GM23248 (cell line): ENCODE measurements around the gene DBF4B. TPM values are rescaled to one million over a fixed set of nuclear protein-coding genes. Genes with fewer than 3 reads are reported as not detected.
"Not testable (repeated sequence)": the region's sequence is repeated elsewhere in the genome, so short reads cannot be mapped to it uniquely, and the experiment has no call there.

Experiments used
- DNase-seq: peaks from one replicate; pipeline ENCODE4 v3.0.0-alpha.2; 2015
- H2AFZ ChIP-seq: fragments of 200-600 bp; sonication (generic); 2 replicates; pipeline ENCODE4 v1.6.1; 2016; ENCODE audit warnings: antibody characterized with exemption
- H3F3A ChIP-seq: fragments of 200-600 bp; sonication (generic); 2 replicates; pipeline ENCODE4 v1.6.1; 2016; ENCODE audit warnings: mild to moderate bottlenecking, antibody characterized with exemption, mixed run types; ENCODE audit not compliant: insufficient read depth
- H3K27ac ChIP-seq: fragments of 200-600 bp; sonication (generic); 2 replicates; pipeline ENCODE4 v1.5.1; 2016; ENCODE audit warnings: mild to moderate bottlenecking
- H3K27me3 ChIP-seq: fragments of 200-600 bp; sonication (generic); replicated peaks from 2 replicates; pipeline ENCODE4 v1.6.1; 2016; ENCODE audit warnings: mild to moderate bottlenecking; ENCODE audit not compliant: insufficient read depth
- H3K36me3 ChIP-seq: fragments of 200-600 bp; sonication (generic); 2 replicates; pipeline ENCODE4 v1.6.1; 2016; ENCODE audit warnings: low read depth, mild to moderate bottlenecking
- H3K4me1 ChIP-seq: fragments of 200-600 bp; sonication (generic); 2 replicates; pipeline ENCODE4 v1.6.1; 2016; ENCODE audit warnings: mild to moderate bottlenecking; ENCODE audit not compliant: insufficient read depth
- H3K4me2 ChIP-seq: fragments of 200-600 bp; sonication (generic); one replicate; pipeline ENCODE4 v1.6.1; 2016; ENCODE audit warnings: mild to moderate bottlenecking; ENCODE audit not compliant: unreplicated experiment
- H3K4me3 ChIP-seq: fragments of 200-600 bp; sonication (generic); 2 replicates; pipeline ENCODE4 v1.5.1; 2016; ENCODE audit warnings: mild to moderate bottlenecking
- H3K79me2 ChIP-seq: fragments of 200-600 bp; sonication (generic); 2 replicates; pipeline ENCODE4 v1.6.1; 2016; ENCODE audit warnings: mild to moderate bottlenecking; ENCODE audit not compliant: insufficient read depth
- H3K9ac ChIP-seq: fragments of 200-600 bp; sonication (generic); 2 replicates; pipeline ENCODE4 v1.6.1; 2016; ENCODE audit warnings: mild to moderate bottlenecking
- H3K9me2 ChIP-seq: fragments of 200-600 bp; sonication (generic); 2 replicates; pipeline ENCODE4 v1.6.1; 2016; ENCODE audit warnings: mixed run types, mild to moderate bottlenecking, moderate library complexity; ENCODE audit not compliant: insufficient read depth
- H3K9me3 ChIP-seq: fragments of 200-600 bp; sonication (generic); one replicate; pipeline ENCODE4 v1.6.1; 2017; ENCODE audit warnings: low read depth
- H4K20me1 ChIP-seq: fragments of 200-600 bp; sonication (generic); 2 replicates; pipeline ENCODE4 v1.6.0; 2016; ENCODE audit not compliant: insufficient read depth
- EZH2 ChIP-seq: fragments of 200-600 bp; sonication (generic); IDR thresholded peaks from 2 replicates; pipeline ENCODE4 v1.6.1; 2018; ENCODE audit warnings: antibody characterized with exemption, mild to moderate bottlenecking; ENCODE audit not compliant: insufficient read depth, poor library complexity, severe bottlenecking
- EZH2phosphoT487 ChIP-seq: fragments of 200-600 bp; sonication (generic); IDR thresholded peaks from 2 replicates; pipeline ENCODE4 v1.6.1; 2018; ENCODE audit warnings: antibody characterized with exemption, moderate library complexity, mild to moderate bottlenecking, low read depth; ENCODE audit not compliant: insufficient read depth
- WGBS, 2 experiments: methylation state at CpG; one replicate each; pipeline ENCODE4 v1.1.6; 2015 to 2017; ENCODE audit warnings: low lambda C conversion rate in 2 of 2, low coverage in 1 of 2; ENCODE audit errors: missing lambda C conversion rate in 2 of 2; 5-methylcytosine and 5-hydroxymethylcytosine counted together
- in situ Hi-C: fragments of 300-500 bp; cut with MboI; formaldehyde crosslinking; loops from 2 replicates; pipeline ENCODE4 v1.15.0; 2020
- polyA plus RNA-seq: library from polyadenylated mRNA; unstranded; fragments of >200 nt; fragmentation: Nextera tagmentation; extraction: Ambion mirVana; gene quantifications from 2 replicates; pipeline ENCODE4 v1.2.1, GENCODE V29; 2016
- total RNA-seq: library from RNA; depleted of rRNA; stranded (reverse); fragments of >200 nt; shearing (Covaris generic); gene quantifications from 2 replicates; pipeline ENCODE4 v1.2.3, GENCODE V29; 2014

The DBF4B gene
- total and polyA plus RNA-seq, 2 experiments from 2014 or later: 3.2 to 6.5 TPM

DNA sequence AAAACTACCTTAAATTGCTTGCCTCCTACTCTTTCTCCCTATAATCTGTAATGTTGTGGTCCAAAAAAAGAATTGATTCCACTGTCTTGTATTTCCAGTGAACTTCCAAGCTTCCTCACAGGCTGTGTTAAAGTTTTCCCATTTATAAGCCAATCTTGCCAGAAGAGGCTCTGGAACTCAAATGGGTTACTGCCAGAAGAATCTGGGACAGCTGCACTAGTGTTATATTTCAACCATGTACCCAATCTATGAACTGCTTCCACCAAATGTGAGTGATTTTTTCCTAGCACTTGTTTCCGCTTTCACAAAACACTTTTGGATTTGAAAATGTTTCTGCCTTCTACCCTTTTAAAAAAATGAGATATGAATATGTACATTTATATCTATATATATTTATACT, 20.7 kb upstream of the DBF4B start:
- no peak overlapping the region for H2AFZ ChIP-seq
- H3K79me2 ChIP-seq: peaks cover 57% of the 10 kb centered on the region
- no peaks in the 10 kb centered on the region for H3F3A ChIP-seq
- no peaks in the 10 kb centered on the region for H3K9me2 ChIP-seq
- WGBS, 2 experiments: 44% methylated on average over 1 of the region's 1 CpG
- no peak overlapping the region for H3K4me3 ChIP-seq
- no peak overlapping the region for H3K4me2 ChIP-seq
- H3K4me1 ChIP-seq: peaks cover 14% of the 10 kb centered on the region
- no peaks in the 10 kb centered on the region; the same call in 1 of the 2 replicates for H3K36me3 ChIP-seq
- no peaks in the 10 kb centered on the region for H4K20me1 ChIP-seq
- DNase-seq: no peak
- no peak overlapping the region for H3K9ac ChIP-seq
- in situ Hi-C loops: no loop called here
- TF ChIP-seq EZH2phosphoT487: no peak
- H3K9me3 ChIP-seq: no peaks in the 10 kb centered on the region
- H3K27ac ChIP-seq: no peak overlapping the region
- no peaks in the 10 kb centered on the region for H3K27me3 ChIP-seq

GRCh38 chr17:44688200-44688599, 20.3 kb upstream of the DBF4B start:
- Histone ChIP-seq H3K9ac (peak overlapping the region; percentile 91; the same call in 1 of the 2 replicates), H3K4me2 (peak overlapping the region; percentile 84), H4K20me1 (no peaks in the 10 kb centered on the region), H3K4me3 (peak overlapping the region; percentile 98), H3K27me3 (no peaks in the 10 kb centered on the region), H3K36me3 (no peaks in the 10 kb centered on the region; the same call in 1 of the 2 replicates), H3K79me2 (peaks cover 57% of the 10 kb centered on the region), H3K4me1 (peaks cover 14% of the 10 kb centered on the region), H3F3A (no peaks in the 10 kb centered on the region), H3K27ac (no peak overlapping the region), H2AFZ (no peak overlapping the region), H3K9me3 (no peaks in the 10 kb centered on the region), H3K9me2 (no peaks in the 10 kb centered on the region)
- WGBS, 2 experiments: 50 to 53% methylated on average over 2 of the region's 2 CpGs
- TF ChIP-seq EZH2 (no peak), EZH2phosphoT487 (no peak)
- DNase-seq: no peak
- in situ Hi-C loops: no loop called here

GRCh38 chr17:44688675-44689476, 19.6 kb upstream of the DBF4B start:
- Histone ChIP-seq H3K9ac (peak overlapping the region; percentile 91), H3K4me1 (peaks cover 14% of the 10 kb centered on the region), H3K9me3 (no peaks in the 10 kb centered on the region), H3K9me2 (no peaks in the 10 kb centered on the region), H3K36me3 (no peaks in the 10 kb centered on the region), H3K4me3 (peak overlapping the region; percentile 98), H3K27me3 (no peaks in the 10 kb centered on the region), H3K79me2 (peaks cover 57% of the 10 kb centered on the region), H4K20me1 (no peaks in the 10 kb centered on the region), H3K27ac (peak overlapping the region; percentile 85), H3F3A (no peaks in the 10 kb centered on the region), H2AFZ (peak overlapping the region; percentile 98), H3K4me2 (peak overlapping the region; percentile 84)
- DNase-seq: peak; percentile 29
- no peak for TF ChIP-seq EZH2phosphoT487
- 1 to 3% methylated on average over 13 of the region's 13 CpGs for WGBS, 2 experiments
- in situ Hi-C loops: no loop called here

DNA sequence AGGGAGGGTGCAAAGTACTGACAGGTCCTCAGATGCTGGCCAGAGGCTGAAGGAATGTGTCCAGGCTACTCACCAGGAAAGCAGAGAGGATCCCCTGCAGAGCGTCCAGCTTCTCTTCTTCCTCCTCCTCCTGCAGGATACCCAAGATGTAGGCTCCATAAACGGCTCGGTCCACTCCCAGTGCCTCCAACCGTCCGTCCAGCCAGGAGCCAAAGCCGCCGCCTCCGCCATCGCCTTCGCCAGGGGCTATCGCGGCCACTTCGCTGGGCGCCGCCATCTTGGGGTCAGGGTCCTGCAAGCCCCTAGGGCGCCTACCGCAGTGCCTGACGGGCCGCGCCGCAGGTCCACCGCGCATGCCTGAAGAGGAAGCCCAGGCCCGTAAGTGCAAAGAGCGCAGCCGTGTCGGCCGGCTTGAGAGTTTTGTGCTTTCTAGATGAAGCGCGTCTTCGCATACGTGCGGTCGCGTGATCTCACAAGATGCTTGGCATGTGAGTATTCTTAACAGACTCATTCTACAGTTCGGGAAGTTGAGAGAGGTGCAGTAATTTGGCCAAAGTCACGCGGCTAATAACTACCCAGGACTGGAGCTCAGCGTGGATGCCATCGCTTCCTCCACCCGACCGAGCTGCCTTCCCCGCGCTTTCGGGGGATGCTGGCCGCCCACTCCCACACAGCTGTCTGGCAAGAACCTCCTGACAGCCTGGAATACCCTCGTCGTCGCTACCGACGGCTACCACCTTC, 18.8 kb upstream of the DBF4B start, which contains the start of gene CCDC43:
Gene CCDC43 (minus strand): TSS at position 300 of the 741 bp plus-strand sequence. CDS start 23 bp downstream, at position 277.
- 1% methylated on average over 51 of the region's 51 CpGs for WGBS, 2 experiments

GRCh38 chr17:44690746-44691306, 17.6 kb upstream of the DBF4B start:
- Histone ChIP-seq H3K27ac (peak overlapping the region; percentile 85; the same call in 1 of the 2 replicates), H2AFZ (peak overlapping the region; percentile 98; the same call in 1 of the 2 replicates), H3K79me2 (peaks cover 46% of the 10 kb centered on the region), H3K4me2 (peak overlapping the region; percentile 90), H3K4me1 (peaks cover 14% of the 10 kb centered on the region), H3K4me3 (peak overlapping the region; percentile 98)
- H3K9ac ChIP-seq, H3K9me3 ChIP-seq, H3K27me3 ChIP-seq, H3F3A ChIP-seq, H4K20me1 ChIP-seq, H3K36me3 ChIP-seq, in situ Hi-C loops, H3K9me2 ChIP-seq: not testable (repeated sequence)
- DNase-seq: peak; percentile 41
- WGBS, 2 experiments: 82 to 87% methylated on average over 21 of the region's 21 CpGs

More for the DNA sequence above, 18.8 kb upstream of the DBF4B start, which contains the start of gene CCDC43:
- H3K4me3 ChIP-seq: peak within 1 kb of the TSS; percentile 98
- in situ Hi-C loops: no loop called here
- H3K27ac ChIP-seq: peak within 1 kb of the TSS; percentile 85
- peak within 1 kb of the TSS; percentile 91 for H3K9ac ChIP-seq
- peak within 1 kb of the TSS; percentile 98 for H2AFZ ChIP-seq
- no peaks in the 10 kb centered on the region for H3K9me2 ChIP-seq
- TF ChIP-seq EZH2phosphoT487 (no peak), EZH2 (no peak)
- peak within 1 kb of the TSS; percentile 90 for H3K4me2 ChIP-seq
- peaks cover 57% of the 10 kb centered on the region for H3K79me2 ChIP-seq
- no peaks in the 10 kb centered on the region for H3K36me3 ChIP-seq
- H3K4me1 ChIP-seq: peaks cover 14% of the 10 kb centered on the region
- H3F3A ChIP-seq: no peaks in the 10 kb centered on the region
- no peaks in the 10 kb centered on the region for H3K9me3 ChIP-seq
- no peaks in the 10 kb centered on the region for H4K20me1 ChIP-seq
- no peaks in the 10 kb centered on the region for H3K27me3 ChIP-seq
- peak; percentile 97 for DNase-seq
